GM21825 (cell line): Measurements from ENCODE around the gene HJURP.

Experiments used
- ATAC-seq: cut with Tn5 transposase; IDR thresholded peaks from one replicate; pipeline ENCODE4 v1.9.1; 2021; ENCODE audit warnings: mild to moderate bottlenecking, moderate library complexity; ENCODE audit not compliant: unreplicated experiment

The HJURP gene

DNA sequence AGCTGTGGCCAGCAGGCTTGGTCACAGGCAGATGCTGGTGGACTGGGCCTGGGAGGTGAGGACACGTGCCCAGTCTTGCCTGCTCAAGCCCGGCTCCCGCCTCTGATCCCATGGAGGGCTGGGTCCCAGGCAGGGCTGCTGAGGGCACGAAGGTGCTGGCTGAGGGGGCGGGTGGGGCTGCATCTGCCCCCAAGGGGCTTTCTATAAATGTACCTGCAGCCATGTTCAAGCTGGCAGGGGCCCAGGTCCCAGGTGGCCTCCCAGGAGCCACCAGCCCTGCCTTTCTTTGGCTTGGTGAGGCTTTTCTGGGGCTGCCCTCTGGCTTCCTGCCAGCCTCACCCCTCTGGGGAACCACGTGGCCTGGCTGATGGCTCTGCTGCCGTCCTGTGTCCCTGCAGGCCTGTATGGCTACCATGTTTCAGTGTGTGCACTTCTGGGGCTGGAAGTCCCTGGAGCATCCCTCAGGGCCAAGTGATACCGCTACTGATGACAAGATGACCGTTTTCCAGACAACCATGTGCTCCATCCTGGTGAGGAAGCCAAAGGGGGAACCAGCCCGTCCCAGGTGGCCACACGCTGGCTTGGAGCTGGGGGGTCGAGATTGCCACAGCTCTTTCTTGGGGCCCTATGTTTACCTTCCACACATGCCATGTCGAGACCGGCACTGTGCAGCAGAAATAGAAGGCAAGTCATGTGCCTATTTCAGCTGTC, 23.2 kb downstream of the HJURP start:
- ATAC-seq: no peak

DNA sequence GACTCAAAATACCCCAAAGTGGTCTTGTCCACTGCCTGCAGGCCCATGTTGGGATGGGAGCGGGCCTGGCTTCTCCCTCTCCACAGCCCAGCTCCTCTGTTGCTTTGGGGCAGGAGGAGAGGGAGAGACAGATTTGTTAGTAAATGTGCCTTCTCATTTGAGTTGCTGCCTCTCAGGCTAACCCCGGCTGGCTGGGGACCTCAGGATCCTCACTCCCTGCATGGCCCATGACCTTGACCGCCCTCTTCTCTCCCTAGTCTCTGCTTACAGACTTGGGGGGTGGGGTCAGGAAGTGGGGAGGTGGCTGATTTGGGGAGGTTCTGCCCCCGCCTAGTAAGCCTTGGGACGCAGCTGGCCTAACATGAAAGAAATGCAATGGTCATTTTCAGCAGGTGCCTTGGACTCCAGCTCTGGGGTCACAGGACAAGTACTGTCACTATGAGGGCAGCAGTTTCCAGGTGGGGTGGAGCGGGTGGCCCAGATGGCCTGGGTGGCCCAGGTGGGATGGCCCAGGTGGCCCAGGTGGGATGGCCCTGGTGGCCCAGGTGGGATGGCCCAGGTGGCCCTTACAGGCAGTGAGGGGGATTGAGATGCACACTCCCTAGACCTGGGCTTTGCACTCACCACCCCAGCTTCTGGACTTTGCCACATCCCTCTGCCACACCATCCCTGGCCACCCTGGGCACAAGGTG, 24.1 kb downstream of the HJURP start:
- no peak for ATAC-seq

DNA sequence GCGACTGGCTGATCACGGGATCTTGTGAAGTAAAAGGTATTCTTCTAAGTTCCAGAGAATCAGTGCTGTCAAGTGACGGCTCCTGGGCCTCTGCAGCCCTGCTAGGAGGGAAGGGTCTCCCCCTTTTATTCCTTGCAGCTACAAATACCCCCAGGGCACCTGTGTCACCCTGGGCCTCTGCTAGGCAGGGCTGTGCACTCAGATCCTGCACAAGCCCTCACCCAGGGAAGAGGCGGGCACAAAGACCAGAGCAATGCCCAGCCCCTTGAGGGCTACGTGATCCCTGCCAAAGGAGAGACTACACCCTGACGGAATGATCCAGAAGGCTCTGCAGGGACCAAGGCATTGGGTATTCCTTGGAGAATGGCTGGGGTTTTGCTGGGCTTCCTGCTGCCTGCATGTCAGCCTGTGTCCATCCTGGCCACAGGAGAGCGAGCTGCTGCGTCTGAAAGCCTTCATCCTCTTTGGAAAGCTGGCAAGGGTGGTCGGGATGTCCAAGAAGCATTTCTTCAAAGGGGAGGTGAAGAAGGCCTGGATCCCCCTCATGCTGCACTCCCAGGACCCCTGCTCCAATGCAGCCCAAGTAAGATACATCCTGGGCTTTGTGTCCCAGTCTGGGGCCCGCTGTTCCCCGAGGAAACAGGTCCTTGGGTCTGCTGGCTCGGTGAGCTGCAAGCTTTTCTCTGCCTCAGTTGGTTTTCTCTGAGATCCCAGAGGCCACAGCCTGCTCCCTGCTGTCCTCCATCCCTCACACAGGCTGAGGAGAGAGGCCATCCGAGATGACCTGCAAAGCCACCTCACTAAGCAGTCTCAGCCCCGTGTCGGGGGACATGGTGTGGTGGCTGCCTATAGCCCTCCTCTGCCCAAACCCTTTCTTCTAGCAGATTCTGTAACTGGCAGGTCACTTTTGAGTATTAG, 24.9 kb downstream of the HJURP start:
- no peak for ATAC-seq

DNA sequence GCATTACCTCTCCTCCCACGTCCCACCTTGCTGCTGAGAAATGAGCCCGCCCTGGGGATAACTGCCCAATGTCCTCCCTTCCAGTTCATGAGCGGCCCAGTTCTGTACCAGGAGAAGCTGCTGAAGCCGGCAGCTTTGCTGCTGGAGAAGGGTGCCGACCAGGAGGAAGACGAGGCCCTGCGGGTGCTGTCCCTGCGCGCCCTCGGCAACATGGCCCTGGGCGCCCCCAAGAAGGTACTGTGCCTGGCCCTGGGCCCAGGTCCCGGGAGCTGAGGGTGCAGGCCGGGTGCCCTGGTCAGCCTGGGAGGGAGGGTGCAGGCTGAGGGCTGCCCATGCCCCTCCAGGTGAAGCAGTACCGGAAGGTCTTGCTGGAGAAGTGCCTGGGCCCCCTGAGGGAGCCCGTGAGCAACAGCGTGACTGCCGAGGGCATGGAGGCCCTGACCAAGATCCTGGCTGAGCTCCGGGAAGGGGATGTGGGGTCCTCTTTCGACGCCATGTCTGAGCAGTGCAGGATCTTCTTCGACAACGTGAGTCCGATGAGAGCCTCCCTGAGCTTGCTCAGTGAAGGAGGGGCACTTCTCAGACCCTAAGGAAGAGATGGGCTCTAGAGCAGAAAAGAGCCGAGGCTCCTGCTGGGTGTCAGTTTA, 25.7 kb downstream of the HJURP start:
- ATAC-seq: no peak

GRCh38 chr2:233824373-233824772, 30.0 kb downstream of the HJURP start:
- ATAC-seq: no peak

- ATAC-seq: no peak
These were observed 30.6 kb downstream of the HJURP start for GRCh38 chr2:233823731-233824121.

DNA sequence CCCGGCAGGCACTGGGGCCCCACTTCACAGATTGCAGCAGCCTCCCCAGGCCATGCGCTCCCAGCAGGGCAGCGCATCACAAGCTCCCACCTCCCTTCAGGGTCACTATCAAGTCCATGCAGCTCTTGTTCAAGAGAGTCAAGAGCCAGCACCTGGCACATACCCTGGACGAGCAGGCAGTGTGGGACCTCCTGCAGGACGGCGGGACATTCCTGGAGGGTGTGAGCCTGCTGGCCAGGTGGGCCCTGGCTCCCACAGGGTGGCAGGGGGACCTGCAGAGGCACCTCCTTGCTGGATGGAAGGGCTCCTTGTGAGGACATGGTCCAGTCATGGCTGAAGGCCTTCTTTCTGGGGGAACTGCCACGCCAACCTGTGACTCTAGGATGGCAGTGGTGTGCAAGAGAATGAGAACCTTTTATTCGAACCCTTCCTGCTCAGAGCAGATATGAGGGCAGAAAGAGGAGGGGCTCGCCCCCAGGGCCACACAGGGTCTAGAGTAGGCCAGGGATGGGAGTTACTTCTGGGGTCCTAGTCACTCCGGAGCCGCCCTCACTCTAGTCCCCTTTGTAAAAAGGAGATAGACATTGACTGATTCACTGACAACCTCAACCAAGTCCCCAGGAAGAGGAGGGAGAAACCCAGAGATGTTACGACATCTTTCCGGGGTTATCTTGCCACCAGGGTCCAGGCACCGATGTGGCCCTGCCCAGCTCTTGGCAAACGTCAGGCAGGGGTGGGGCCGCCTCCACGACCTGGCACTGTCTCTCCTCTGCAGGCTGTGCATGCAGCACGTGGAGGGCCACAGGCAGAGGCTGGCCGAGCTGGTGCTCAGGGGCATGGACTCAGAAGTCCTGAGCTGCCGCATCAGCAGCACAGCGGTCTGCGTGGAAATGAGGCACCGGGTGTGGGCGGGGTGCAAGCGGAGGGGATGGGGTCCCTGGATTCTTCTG, 31.3 kb downstream of the HJURP start:
- no peak for ATAC-seq

DNA sequence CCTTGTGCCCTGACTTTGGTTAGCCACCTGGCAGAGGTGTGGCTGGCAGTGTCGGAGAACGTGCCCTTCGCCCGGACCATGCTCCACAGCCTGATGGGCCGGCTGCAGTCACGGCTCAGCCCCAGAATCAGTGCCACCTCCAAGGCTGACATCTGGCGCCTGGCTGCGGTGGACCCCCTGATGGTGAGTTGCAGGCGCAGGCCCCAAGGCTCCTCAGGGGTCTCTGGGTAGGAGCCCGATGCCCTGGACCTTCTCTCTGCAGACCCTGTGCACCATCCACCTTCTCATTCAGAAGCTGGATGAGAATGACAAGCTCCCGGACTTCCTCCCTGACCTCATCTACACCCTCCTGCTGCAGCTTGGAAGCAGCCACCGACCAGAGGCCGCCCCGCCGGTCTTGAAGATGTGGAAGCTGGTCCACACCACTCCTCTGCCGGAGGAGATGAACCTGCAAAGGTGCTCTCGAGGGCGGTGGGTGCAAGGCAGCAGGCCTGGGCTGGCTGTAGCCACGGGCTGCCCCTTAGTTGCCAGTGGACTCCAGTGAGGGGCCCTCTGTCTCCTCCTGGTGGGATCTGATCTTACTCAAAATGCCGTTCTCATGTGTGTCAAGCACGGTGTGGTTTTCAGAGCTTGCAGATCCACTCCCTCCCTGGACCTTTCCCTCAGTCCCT, 32.1 kb downstream of the HJURP start:
- no peak for ATAC-seq

GRCh38 chr2:233821709-233822100, 32.6 kb downstream of the HJURP start:
- no peak for ATAC-seq

DNA sequence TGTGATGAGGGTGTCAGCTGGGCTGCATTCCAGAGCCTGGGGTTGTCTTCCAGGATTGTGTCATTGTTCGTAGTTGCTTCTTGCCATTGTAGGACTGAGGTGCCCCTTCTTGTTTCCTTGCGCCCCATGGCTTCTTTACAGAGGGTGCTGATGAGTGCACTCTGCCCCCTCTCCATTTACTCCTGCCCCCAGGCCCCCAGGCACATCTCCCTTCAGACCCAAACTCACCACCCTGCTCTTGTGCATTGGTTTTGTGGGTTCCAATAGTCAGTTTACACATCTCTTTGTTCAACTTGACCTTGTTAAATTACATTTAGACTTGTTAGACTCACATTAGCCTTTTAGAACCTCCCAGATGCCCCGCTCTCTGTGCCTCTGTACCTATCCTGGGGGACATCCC, 33.1 kb downstream of the HJURP start:
- ATAC-seq: no peak

GRCh38 chr2:233820774-233821105, 33.6 kb downstream of the HJURP start:
- no peak for ATAC-seq

- ATAC-seq: no peak
These were observed 34.2 kb downstream of the HJURP start for GRCh38 chr2:233819884-233820773.

DNA sequence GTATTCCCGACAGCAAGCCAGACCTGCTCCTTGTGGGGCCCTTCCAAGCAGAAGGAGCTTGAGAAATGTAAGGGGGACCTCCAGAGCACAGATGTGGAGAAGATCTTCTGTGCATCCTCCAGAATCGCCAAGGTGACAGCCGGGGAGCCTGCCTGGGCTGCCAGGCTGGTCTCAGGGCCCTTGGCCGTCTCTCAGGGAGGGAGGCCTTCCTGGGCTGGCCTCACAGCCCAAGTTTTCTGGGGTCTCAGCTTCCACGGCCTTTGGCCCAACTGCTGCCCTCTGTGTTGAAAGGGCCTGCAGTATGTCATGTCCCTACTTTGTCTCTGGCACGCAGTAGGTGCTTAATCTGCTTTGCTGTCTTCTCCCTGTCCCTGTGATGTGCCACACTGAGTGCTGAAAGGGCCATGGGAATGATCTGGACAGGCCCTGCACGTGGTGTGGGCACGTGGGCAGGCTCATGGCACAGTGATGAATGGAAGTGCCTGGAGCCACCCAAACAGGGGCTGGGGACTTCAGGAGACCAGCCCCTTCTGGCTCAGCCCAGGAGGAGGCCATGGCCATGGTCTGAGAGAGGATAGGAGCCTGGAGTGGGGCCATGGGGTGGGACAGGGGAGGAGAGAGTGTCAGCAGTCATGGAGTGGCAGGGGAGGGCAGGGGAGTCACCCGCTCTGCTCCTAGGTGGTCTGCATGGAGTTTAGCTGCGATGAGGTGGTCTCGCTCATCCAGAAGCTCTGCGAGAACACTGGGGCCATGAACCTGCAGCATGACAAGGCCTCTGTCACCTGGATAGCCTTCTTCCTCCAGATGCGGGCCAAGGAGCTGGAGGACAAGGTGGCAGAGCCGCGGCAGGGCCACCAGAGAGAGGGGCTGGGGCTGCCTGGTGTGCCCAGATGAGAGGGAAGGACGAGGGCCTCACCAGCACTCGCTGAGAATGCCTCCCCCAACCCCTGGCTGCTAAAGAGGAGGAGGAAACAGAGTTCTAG, 35.4 kb downstream of the HJURP start:
- no peak for ATAC-seq

DNA sequence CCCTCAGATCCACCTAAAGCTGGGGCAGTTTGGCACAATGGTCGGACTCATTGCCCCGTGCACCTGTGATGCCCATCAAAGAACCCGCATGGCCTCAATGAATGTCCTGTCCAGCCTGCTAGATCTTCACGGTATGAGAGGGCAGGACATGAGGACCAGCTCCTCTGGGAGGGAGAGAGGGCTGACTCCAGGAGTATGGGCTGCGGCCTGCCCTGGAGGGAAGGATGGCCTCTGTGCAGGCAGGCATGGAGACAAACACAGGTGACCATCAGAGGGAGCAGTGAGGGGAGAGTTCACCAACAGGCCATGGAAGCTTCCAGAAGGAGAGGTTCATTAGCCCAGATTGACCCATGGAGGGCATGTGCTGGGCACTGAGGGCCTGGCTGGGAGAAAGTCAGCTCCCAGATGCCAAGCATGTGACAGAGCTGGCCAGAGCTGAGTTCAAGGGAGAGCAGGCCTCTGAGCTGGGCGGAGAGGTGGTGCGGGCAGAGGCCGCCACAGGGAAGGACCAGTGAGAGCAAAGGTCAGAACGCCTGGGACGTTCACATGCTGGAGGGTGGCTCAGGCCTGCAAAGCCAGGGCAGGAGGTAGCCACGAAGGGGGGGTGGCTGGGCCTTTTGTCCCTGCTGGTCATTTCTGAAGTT, 36.2 kb downstream of the HJURP start:
- no peak for ATAC-seq

DNA sequence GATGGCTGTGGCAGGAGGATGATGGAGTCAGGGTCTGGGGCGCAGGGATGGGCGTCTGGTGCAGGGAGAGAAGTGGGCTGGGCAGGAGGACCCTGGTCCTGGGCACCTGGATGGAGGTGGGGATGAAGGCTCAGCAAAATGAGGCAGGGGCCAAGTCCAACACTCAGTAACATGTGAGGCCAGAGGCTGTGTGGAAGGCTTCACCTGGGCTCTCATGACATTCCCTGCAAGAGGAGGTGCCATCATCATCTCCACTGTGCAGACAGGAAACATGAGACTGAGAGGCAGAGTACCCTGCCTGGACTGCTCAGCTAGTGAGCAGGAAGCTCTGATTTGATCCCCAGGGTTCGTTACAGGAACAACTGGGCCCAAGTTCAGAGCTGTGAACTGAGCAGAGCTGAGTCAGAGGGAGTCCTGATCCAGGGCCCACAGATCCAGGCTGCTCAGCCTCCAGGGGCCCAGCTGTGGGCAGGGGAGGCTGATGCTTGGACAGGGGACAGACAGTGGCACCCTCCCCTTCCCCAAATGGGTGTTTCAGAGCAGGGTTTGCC, 36.9 kb downstream of the HJURP start:
- no peak for ATAC-seq

- no peak for ATAC-seq
These were observed 37.6 kb downstream of the HJURP start for GRCh38 chr2:233816771-233817170.

GRCh38 chr2:233816334-233816733, 38.0 kb downstream of the HJURP start:
- no peak for ATAC-seq
